HUES6 (cell line): ENCODE measurements around the gene MEDAG.

Experiments
- H3K27ac ChIP-seq: 2 replicates; pipeline ENCODE4 v1.7.0; 2013; ENCODE audit warnings: low read depth, mild to moderate bottlenecking, low read length, inconsistent platforms
- H3K27me3 ChIP-seq: 2 replicates; pipeline ENCODE4 v1.6.1; 2013; ENCODE audit warnings: low read length; ENCODE audit not compliant: control insufficient read depth, insufficient read depth
- H3K36me3 ChIP-seq: 2 replicates; pipeline ENCODE4 v1.6.1; 2013; ENCODE audit warnings: low read length; ENCODE audit not compliant: control insufficient read depth, insufficient read depth
- H3K4me1 ChIP-seq: 2 replicates; pipeline ENCODE4 v1.6.1; 2013; ENCODE audit warnings: low read length; ENCODE audit not compliant: control insufficient read depth, insufficient read depth
- H3K4me3 ChIP-seq: 2 replicates; pipeline ENCODE4 v1.5.1; 2013; ENCODE audit warnings: low read depth, low read length
- H3K9ac ChIP-seq: one replicate; pipeline ENCODE4 v1.6.1; 2013; ENCODE audit warnings: mild to moderate bottlenecking, low read length
- H3K9me3 ChIP-seq: 2 replicates; pipeline ENCODE4 v1.6.1; 2013; ENCODE audit warnings: low read depth, low read length; ENCODE audit not compliant: control insufficient read depth, insufficient read depth

The MEDAG gene

GRCh38 chr13:30959678-30960077 is 53.6 kb downstream of the MEDAG start:
- Histone ChIP-seq H3K4me3 (no peak overlapping the region), H3K4me1 (no peaks in the 10 kb centered on the region), H3K9me3 (peaks cover 20% of the 10 kb centered on the region; the same call in 1 of the 2 replicates), H3K9ac (no peak overlapping the region), H3K27me3 (no peaks in the 10 kb centered on the region), H3K27ac (no peak overlapping the region), H3K36me3 (no peaks in the 10 kb centered on the region)

DNA sequence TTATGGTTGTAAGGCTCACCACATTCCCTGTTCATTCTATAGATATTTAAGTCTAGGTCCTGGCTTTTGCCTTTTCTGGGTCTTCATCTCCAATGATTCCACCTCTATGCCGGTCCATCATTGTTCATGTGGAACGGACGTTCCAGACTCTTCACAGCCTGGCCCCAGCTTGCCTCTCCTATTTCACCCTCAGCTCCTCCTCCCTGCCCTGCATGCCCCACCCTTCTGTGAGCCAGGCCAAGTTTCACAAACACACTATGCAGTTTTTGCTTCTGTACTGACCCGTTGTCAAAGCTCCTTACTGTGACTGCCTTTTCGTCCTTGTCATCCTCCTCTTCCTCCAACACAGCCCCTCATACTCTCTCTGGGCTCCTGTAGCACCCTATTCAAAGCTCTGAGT is 57.7 kb downstream of the MEDAG start:
- Histone ChIP-seq H3K36me3 (no peaks in the 10 kb centered on the region), H3K4me3 (no peak overlapping the region), H3K27me3 (no peaks in the 10 kb centered on the region), H3K9ac (no peak overlapping the region), H3K4me1 (no peaks in the 10 kb centered on the region), H3K9me3 (peaks cover 54% of the 10 kb centered on the region), H3K27ac (no peak overlapping the region)

DNA sequence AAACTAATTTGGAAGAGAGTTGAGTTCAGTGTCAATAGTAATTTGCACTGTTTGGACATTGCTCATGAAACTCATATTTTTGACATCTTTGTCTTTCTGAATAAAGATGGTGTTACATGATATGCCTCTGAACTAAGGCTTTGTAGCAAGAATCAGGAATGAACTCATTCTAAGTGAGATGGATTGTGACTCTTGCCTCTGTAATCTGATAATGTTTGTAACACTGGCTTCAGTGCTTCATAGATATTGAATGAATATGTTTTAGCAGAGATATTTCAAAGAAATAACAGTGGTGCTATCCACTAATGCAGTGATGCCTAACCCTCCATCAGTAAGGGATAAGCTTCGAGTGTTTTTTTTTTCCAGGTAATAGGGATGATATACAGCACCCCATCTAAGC is 59.3 kb downstream of the MEDAG start:
- H3K27me3 ChIP-seq, result no peaks in the 10 kb centered on the region
- H3K4me1 ChIP-seq, result no peaks in the 10 kb centered on the region
- no peak overlapping the region for H3K4me3 ChIP-seq
- no peaks in the 10 kb centered on the region for H3K36me3 ChIP-seq
- no peak overlapping the region for H3K9ac ChIP-seq
- H3K9me3 ChIP-seq, result peaks cover 43% of the 10 kb centered on the region
- no peak overlapping the region for H3K27ac ChIP-seq

DNA sequence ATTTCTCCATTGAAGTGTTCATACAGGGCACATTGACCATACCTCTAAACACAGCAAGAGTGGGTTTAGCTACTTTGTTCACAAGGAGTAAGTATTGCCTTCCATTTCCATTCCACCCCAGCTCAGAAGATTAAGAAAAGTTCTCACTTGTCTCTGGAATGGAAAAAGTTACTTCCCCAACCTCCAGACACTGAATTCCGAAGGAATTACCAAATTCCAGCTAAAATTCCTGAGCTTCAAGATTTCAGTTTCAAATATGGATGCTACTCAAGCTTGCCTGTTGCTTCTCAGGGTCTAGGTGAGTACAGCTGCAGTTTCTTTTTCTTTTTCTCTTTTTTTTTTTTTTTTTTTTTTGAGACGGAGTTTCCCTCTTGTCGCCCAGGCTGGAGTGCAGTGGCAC is 60.0 kb downstream of the MEDAG start:
- Histone ChIP-seq H3K4me3 (no peak overlapping the region), H3K27ac (no peak overlapping the region), H3K27me3 (no peaks in the 10 kb centered on the region), H3K9ac (no peak overlapping the region), H3K36me3 (no peaks in the 10 kb centered on the region), H3K9me3 (peaks cover 39% of the 10 kb centered on the region), H3K4me1 (no peaks in the 10 kb centered on the region)

DNA sequence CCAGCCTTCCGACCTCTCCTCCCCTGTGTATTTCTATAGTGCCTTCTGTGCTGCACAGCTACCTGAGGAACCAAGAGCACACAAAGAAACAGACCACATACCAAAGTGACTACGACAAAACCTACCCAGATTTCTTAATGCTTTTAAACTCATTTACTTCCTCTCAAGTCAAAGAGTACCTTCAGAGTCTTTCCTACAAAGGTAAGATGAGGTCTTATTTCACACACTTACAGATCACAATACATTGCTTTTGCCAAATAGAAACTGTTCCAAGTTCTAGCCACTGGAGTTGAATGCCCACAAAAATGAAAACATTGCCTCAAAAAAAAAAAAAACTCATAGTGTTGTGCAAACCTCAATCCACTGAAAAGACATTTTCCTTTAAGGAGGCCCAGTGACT is 62.8 kb downstream of the MEDAG start:
- no peaks in the 10 kb centered on the region for H3K36me3 ChIP-seq
- H3K27ac ChIP-seq, result no peak overlapping the region
- H3K4me1 ChIP-seq, result no peaks in the 10 kb centered on the region
- peaks cover 36% of the 10 kb centered on the region for H3K9me3 ChIP-seq
- H3K27me3 ChIP-seq, result no peaks in the 10 kb centered on the region
- no peak overlapping the region for H3K4me3 ChIP-seq
- no peak overlapping the region for H3K9ac ChIP-seq

- no peaks in the 10 kb centered on the region for H3K36me3 ChIP-seq
- H3K27ac ChIP-seq, result no peak overlapping the region
- no peaks in the 10 kb centered on the region for H3K27me3 ChIP-seq
- H3K9ac ChIP-seq, result no peak overlapping the region
- H3K9me3 ChIP-seq, result peaks cover 21% of the 10 kb centered on the region
- no peaks in the 10 kb centered on the region for H3K4me1 ChIP-seq
- H3K4me3 ChIP-seq, result no peak overlapping the region
These were observed 65.5 kb downstream of the MEDAG start for GRCh38 chr13:30971575-30971974.

DNA sequence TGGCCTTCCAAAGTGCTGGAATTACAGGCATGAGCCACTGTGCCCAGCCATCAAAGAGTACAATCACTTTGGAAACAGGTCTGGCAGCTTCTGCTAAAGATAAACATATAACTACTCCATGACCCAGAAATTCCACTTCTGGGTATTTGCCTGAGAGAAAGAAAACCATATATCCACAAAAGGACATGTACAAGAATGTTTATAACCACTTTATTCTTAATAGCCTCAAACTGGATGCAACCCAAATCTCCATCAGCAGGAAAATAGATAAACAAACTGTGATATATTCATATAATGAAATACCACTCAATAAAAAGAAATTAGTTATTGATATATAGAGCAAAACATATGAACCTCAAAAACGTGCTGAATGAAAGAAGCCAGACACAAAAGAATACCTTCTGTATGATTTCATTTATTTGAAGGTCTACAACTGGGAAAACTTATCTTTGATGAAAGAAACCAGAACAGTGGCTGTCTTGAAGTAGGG is 66.9 kb downstream of the MEDAG start:
- H3K4me3 ChIP-seq, result no peak overlapping the region
- H3K9me3 ChIP-seq, result peaks cover 7% of the 10 kb centered on the region
- no peak overlapping the region for H3K9ac ChIP-seq
- H3K36me3 ChIP-seq, result no peaks in the 10 kb centered on the region
- H3K27me3 ChIP-seq, result no peaks in the 10 kb centered on the region
- no peak overlapping the region for H3K27ac ChIP-seq
- H3K4me1 ChIP-seq, result no peaks in the 10 kb centered on the region

DNA sequence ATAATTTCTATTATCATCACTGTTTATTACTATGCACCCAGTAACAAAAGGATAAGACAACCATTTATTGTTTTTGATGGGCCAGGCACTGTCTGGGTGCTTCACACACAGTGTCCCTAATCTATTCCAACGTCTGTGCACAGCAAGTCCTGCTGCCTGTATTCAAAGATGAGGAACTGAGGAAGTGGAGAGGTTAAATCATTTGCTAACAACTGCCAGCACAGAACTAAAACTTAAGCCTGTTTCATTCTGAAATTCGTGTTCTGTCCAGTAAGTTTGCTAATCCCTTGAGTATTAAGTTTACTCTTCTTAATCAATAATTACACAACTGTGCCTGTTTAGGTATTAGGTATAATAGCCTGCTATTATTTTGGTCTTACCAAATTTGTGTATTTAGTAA is 68.3 kb downstream of the MEDAG start:
- Histone ChIP-seq H3K9me3 (no peaks in the 10 kb centered on the region), H3K4me3 (no peak overlapping the region), H3K36me3 (no peaks in the 10 kb centered on the region), H3K27me3 (no peaks in the 10 kb centered on the region), H3K9ac (no peak overlapping the region), H3K4me1 (peaks cover 5% of the 10 kb centered on the region), H3K27ac (no peak overlapping the region)
